Thyroid gland (tissue), 4 donors: Measurements from ENCODE around the gene SH3RF3.

Experiments
- CTCF ChIP-seq, 6 experiments: fragments of 200-600 bp in 3 of 6; fragments of 450-650 bp in 3 of 6; sonication (generic) in 3 of 6; IDR thresholded peaks; one replicate each; pipeline ENCODE4 v1.5.1; 2016 to 2019; ENCODE audit warnings: antibody characterized with exemption in 6 of 6, mild to moderate bottlenecking in 2 of 6, inconsistent platforms in 1 of 6, moderate library complexity in 1 of 6
- POLR2A ChIP-seq, 2 donors: fragments of 450-650 bp; IDR thresholded peaks; one replicate each; pipeline ENCODE4 v1.6.1; 2017; ENCODE audit warnings: antibody characterized with exemption in 2 of 2, mild to moderate bottlenecking in 2 of 2, moderate library complexity in 1 of 2

GRCh38 chr2:109514857-109515256 lies 385.9 kb downstream of the SH3RF3 start:
- TF ChIP-seq POLR2A (IDR thresholded peaks at IDR 0.05) (no peak), CTCF (IDR thresholded peaks at IDR 0.05) (no peak)
